DOHH2 (cell line): Measurements from ENCODE around the gene ABHD16B.
"Not testable (repeated sequence)": the region's sequence is repeated elsewhere in the genome, so short reads cannot be mapped to it uniquely, and the experiment has no call there.

Source experiments
- H3F3A ChIP-seq: fragments of 200-600 bp; sonication (generic), shearing (Covaris generic); 2 replicates; pipeline ENCODE4 v1.6.0; 2016; ENCODE audit warnings: antibody characterized with exemption, mild to moderate bottlenecking; ENCODE audit not compliant: control insufficient read depth, insufficient read depth
- H3K27ac ChIP-seq: fragments of 200-600 bp; sonication (generic); 2 replicates; pipeline ENCODE4 v1.5.1; 2014; ENCODE audit warnings: low read depth, mild to moderate bottlenecking, low read length, moderate library complexity
- H3K27me3 ChIP-seq: fragments of 200-600 bp; sonication (generic); 2 replicates; pipeline ENCODE4 v1.6.1; 2014; ENCODE audit warnings: mild to moderate bottlenecking, low read length, mixed read lengths; ENCODE audit not compliant: control insufficient read depth
- H3K36me3 ChIP-seq: fragments of 200-600 bp; sonication (generic); 2 replicates; pipeline ENCODE4 v1.6.1; 2014; ENCODE audit warnings: mild to moderate bottlenecking, low read length, moderate library complexity, mixed read lengths; ENCODE audit not compliant: control insufficient read depth
- H3K4me1 ChIP-seq: fragments of 200-600 bp; sonication (generic); 2 replicates; pipeline ENCODE4 v1.6.1; 2014; ENCODE audit warnings: mild to moderate bottlenecking, low read length, mixed read lengths; ENCODE audit not compliant: control insufficient read depth
- H3K4me2 ChIP-seq: fragments of 200-600 bp; sonication (generic); 2 replicates; pipeline ENCODE4 v1.6.0; 2014; ENCODE audit warnings: mild to moderate bottlenecking, low read length, moderate library complexity
- H3K4me3 ChIP-seq: fragments of 200-600 bp; sonication (generic); 2 replicates; pipeline ENCODE4 v1.5.1; 2014; ENCODE audit warnings: mild to moderate bottlenecking, low read length, mixed read lengths
- H3K79me2 ChIP-seq: fragments of 200-600 bp; sonication (generic); 2 replicates; pipeline ENCODE4 v1.6.1; 2014; ENCODE audit warnings: mild to moderate bottlenecking, low read length, mixed read lengths; ENCODE audit not compliant: control insufficient read depth
- H3K9me2 ChIP-seq: fragments of 200-600 bp; sonication (generic); replicated peaks from 2 replicates; pipeline ENCODE4 v1.6.1; 2014; ENCODE audit warnings: mild to moderate bottlenecking, low read length, mixed read lengths; ENCODE audit not compliant: control insufficient read depth
- H3K9me3 ChIP-seq: fragments of 200-600 bp; sonication (generic); 2 replicates; pipeline ENCODE4 v1.6.1; 2014; ENCODE audit warnings: antibody characterized with exemption, low read length, mixed read lengths; ENCODE audit not compliant: control insufficient read depth, insufficient read depth
- H4K20me1 ChIP-seq: fragments of 200-600 bp; sonication (generic); 2 replicates; pipeline ENCODE4 v1.6.0; 2014; ENCODE audit warnings: low read depth, mild to moderate bottlenecking, antibody characterized with exemption, low read length, moderate library complexity; ENCODE audit not compliant: control insufficient read depth, insufficient read depth
- EZH2phosphoT487 ChIP-seq: fragments of 200-600 bp; sonication (generic); IDR thresholded peaks from 2 replicates; pipeline ENCODE4 v1.6.1; 2017; ENCODE audit warnings: borderline replicate concordance, mild to moderate bottlenecking, antibody characterized with exemption, low read length, moderate library complexity, mixed read lengths
- TF ChIP-seq, protein P1 (sequence below): fragments of 200-600 bp; sonication (generic); IDR thresholded peaks from one replicate; pipeline ENCODE4 v1.5.1; 2014; ENCODE audit warnings: antibody characterized with exemption, mild to moderate bottlenecking, low read depth, low read length; ENCODE audit not compliant: poor library complexity, severe bottlenecking

The ABHD16B gene

DNA sequence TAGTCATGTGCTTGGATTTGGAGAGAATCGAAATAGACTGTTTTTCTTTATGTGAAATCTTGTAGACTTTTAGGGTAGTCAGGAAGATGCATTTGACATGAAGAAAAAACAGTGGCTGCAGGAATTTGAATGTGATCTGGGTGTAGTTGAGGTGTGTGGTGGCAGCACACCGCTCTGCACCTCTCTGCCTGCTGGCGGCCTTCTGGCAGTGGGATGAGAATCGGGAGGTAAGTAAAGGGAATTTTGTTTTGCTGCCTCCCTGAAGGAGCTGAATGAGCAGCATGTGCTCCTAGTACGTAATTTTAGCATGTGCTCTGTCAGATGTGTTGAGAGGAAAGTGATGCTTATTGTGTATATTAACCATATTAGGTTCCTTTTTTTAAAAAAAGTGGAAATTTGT is 7.0 kb downstream of the ABHD16B start:
- H3K4me2 ChIP-seq: no peak overlapping the region
- peaks cover 3% of the 10 kb centered on the region; the same call in 1 of the 2 replicates for H3F3A ChIP-seq
- H3K4me1 ChIP-seq: peaks cover 11% of the 10 kb centered on the region
- no peaks in the 10 kb centered on the region for H3K9me3 ChIP-seq
- H3K36me3 ChIP-seq: peaks cover 43% of the 10 kb centered on the region
- no peaks in the 10 kb centered on the region for H3K9me2 ChIP-seq
- TF ChIP-seq, protein P1, sequence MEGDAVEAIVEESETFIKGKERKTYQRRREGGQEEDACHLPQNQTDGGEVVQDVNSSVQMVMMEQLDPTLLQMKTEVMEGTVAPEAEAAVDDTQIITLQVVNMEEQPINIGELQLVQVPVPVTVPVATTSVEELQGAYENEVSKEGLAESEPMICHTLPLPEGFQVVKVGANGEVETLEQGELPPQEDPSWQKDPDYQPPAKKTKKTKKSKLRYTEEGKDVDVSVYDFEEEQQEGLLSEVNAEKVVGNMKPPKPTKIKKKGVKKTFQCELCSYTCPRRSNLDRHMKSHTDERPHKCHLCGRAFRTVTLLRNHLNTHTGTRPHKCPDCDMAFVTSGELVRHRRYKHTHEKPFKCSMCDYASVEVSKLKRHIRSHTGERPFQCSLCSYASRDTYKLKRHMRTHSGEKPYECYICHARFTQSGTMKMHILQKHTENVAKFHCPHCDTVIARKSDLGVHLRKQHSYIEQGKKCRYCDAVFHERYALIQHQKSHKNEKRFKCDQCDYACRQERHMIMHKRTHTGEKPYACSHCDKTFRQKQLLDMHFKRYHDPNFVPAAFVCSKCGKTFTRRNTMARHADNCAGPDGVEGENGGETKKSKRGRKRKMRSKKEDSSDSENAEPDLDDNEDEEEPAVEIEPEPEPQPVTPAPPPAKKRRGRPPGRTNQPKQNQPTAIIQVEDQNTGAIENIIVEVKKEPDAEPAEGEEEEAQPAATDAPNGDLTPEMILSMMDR: no peak
- no peak for TF ChIP-seq EZH2phosphoT487
- no peak overlapping the region for H3K27ac ChIP-seq
- H4K20me1 ChIP-seq: 0 out of 2 replicates have a peak, but pooled peaks cover 2% of the 10 kb centered on the region
- H3K27me3 ChIP-seq: no peaks in the 10 kb centered on the region
- no peak overlapping the region for H3K4me3 ChIP-seq
- H3K79me2 ChIP-seq: peaks cover 51% of the 10 kb centered on the region

- Histone ChIP-seq H3K9me2 (no peaks in the 10 kb centered on the region), H3K36me3 (peaks cover 69% of the 10 kb centered on the region), H3K4me1 (no peaks in the 10 kb centered on the region), H3K9me3 (no peaks in the 10 kb centered on the region), H3F3A (no peaks in the 10 kb centered on the region), H3K4me3 (no peak overlapping the region), H3K27ac (no peak overlapping the region), H3K4me2 (no peak overlapping the region), H3K79me2 (peaks cover 22% of the 10 kb centered on the region), H3K27me3 (no peaks in the 10 kb centered on the region), H4K20me1 (no peaks in the 10 kb centered on the region)
- TF ChIP-seq, protein P1: no peak
- no peak for TF ChIP-seq EZH2phosphoT487
Measured at GRCh38 chr20:63873477-63873971, 12.2 kb downstream of the ABHD16B start.

GRCh38 chr20:63874241-63874640 is 12.9 kb downstream of the ABHD16B start:
- not testable (repeated sequence) for H3K27me3 ChIP-seq, H3K4me2 ChIP-seq, H4K20me1 ChIP-seq, H3K9me2 ChIP-seq, H3K4me1 ChIP-seq, H3K27ac ChIP-seq, H3K4me3 ChIP-seq, H3K9me3 ChIP-seq, H3F3A ChIP-seq
- H3K79me2 ChIP-seq: peaks cover 19% of the 10 kb centered on the region
- H3K36me3 ChIP-seq: peaks cover 68% of the 10 kb centered on the region

DNA sequence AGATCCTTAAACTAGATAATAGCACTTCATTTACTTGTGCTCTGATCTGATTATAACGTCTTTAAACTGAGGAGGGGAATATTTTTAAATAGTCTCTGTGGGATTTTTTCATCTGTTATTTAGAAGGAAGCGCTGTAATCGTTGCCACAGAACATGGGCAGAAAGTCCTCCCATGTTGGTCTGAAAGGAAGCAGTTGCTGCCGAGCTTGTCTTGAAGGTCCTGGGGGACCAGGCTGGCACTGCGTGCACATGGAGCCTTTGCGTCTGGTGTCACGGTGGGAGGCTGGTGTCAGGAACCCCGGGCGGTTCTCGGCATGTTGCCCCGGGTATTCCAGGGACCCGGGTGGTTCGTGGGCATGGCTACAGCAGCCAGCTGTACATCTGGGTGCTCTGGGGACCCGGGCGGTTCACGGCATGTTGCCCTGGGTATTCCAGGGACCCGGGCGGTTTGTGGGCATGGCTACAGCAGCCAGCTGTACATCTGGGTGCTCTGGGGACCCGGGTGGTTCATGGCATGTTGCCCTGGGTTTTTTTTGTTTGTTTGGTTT is 15.3 kb downstream of the ABHD16B start:
- Histone ChIP-seq H4K20me1 (no peaks in the 10 kb centered on the region), H3K9me3 (0 out of 2 replicates have a peak, but pooled peaks cover 3% of the 10 kb centered on the region), H3K27ac (no peak overlapping the region), H3K4me2 (no peak overlapping the region), H3K27me3 (no peaks in the 10 kb centered on the region), H3K4me3 (no peak overlapping the region), H3K4me1 (no peaks in the 10 kb centered on the region), H3F3A (no peaks in the 10 kb centered on the region), H3K79me2 (peaks cover 19% of the 10 kb centered on the region), H3K9me2 (no peaks in the 10 kb centered on the region), H3K36me3 (peaks cover 57% of the 10 kb centered on the region)
- TF ChIP-seq, protein P1: no peak
- TF ChIP-seq EZH2phosphoT487: no peak
